GM19099 (cell line): ENCODE measurements around the gene KCNK17.

Source experiments
- POLR2A ChIP-seq: IDR thresholded peaks from 3 replicates; pipeline ENCODE4 v1.6.1; 2011; ENCODE audit warnings: low read depth; ENCODE audit not compliant: insufficient read length; ENCODE audit errors: extremely low read depth

Gene KCNK17

GRCh38 chr6:39296745-39297640 lies 17.2 kb downstream of the KCNK17 start:
- no peak for TF ChIP-seq POLR2A

GRCh38 chr6:39295611-39296011 lies 18.6 kb downstream of the KCNK17 start:
- no peak for TF ChIP-seq POLR2A

GRCh38 chr6:39294899-39295298 lies 19.3 kb downstream of the KCNK17 start:
- no peak for TF ChIP-seq POLR2A

GRCh38 chr6:39294133-39294532 lies 20.1 kb downstream of the KCNK17 start:
- no peak for TF ChIP-seq POLR2A

GRCh38 chr6:39292637-39293036 lies 21.6 kb downstream of the KCNK17 start:
- no peak for TF ChIP-seq POLR2A

GRCh38 chr6:39289490-39289889 lies 24.7 kb downstream of the KCNK17 start:
- no peak for TF ChIP-seq POLR2A

GRCh38 chr6:39287601-39288000 lies 26.6 kb downstream of the KCNK17 start:
- no peak for TF ChIP-seq POLR2A

- no peak for TF ChIP-seq POLR2A
These were observed 31.4 kb downstream of the KCNK17 start for GRCh38 chr6:39282774-39283173.

- no peak for TF ChIP-seq POLR2A
These were observed 32.8 kb downstream of the KCNK17 start for GRCh38 chr6:39281312-39281980.

- no peak for TF ChIP-seq POLR2A
These were observed 33.9 kb downstream of the KCNK17 start for GRCh38 chr6:39280247-39280731.

- TF ChIP-seq POLR2A, result no peak
These were observed 34.7 kb downstream of the KCNK17 start for GRCh38 chr6:39279539-39279938.

- TF ChIP-seq POLR2A, result no peak
These were observed 37.7 kb downstream of the KCNK17 start for GRCh38 chr6:39276379-39276995.

- TF ChIP-seq POLR2A, result no peak
These were observed 39.3 kb downstream of the KCNK17 start for GRCh38 chr6:39274903-39275302.

- TF ChIP-seq POLR2A, result no peak
These were observed 39.7 kb downstream of the KCNK17 start for GRCh38 chr6:39274471-39274870.

GRCh38 chr6:39273406-39273821 lies 40.8 kb downstream of the KCNK17 start:
- TF ChIP-seq POLR2A, result no peak
